ENCODE data around the gene HSPB1. TPM values are rescaled to one million over a fixed set of nuclear protein-coding genes. Genes with fewer than 3 reads are reported as not detected.
"Not testable (repeated sequence)": the region's sequence is repeated elsewhere in the genome, so short reads cannot be mapped to it uniquely, and the experiment has no call there.

The HSPB1 gene
- total RNA-seq, 1 experiment from 2014 or later = 202 TPM

- peaks cover 49% of the 10 kb centered on the region for H3K36me3 Mint-ChIP-seq
- no peaks in the 10 kb centered on the region for H3K9me3 Mint-ChIP-seq
- DNase-seq (ENCODE audit: low spot score) (no peak), ATAC-seq (no peak)
- H3K4me3 Mint-ChIP-seq = no peak overlapping the region
- POLR2A ChIA-PET = interaction anchor here (0.6 to 1.4 kb wide), 4 partner anchors 15 to 472 kb away, joined by 3 to 6 read pairs (median 4); partner anchors contain the start of gene YWHAG
- H3K27ac Mint-ChIP-seq = peak overlapping the region; percentile 52
- H3K27me3 Mint-ChIP-seq (ENCODE audit: low read depth) = no peaks in the 10 kb centered on the region
- H3K4me1 Mint-ChIP-seq = peaks cover 35% of the 10 kb centered on the region
- CTCF ChIA-PET = no interaction called here
- no peak for TF ChIP-seq ZNF671 (CRISPR knock-in tag; IDR thresholded peaks at IDR 0.05)
Observed at GRCh38 chr7:76333511-76334101, 31.1 kb downstream of the HSPB1 start.

- Mint-ChIP-seq H3K4me3 (no peak overlapping the region), H3K4me1 (peaks cover 36% of the 10 kb centered on the region), H3K27me3 (ENCODE audit: low read depth) (no peaks in the 10 kb centered on the region), H3K36me3 (peaks cover 41% of the 10 kb centered on the region), H3K9me3 (no peaks in the 10 kb centered on the region), H3K27ac (no peak overlapping the region)
- TF ChIP-seq GTF2I (CRISPR knock-in tag; conservative IDR thresholded peaks at IDR 0.05) (0 out of 2 replicates have a peak, but pooled peaks have one; percentile 16), ZNF121 (CRISPR knock-in tag; IDR thresholded peaks at IDR 0.05) (peak; percentile 88), CREM (CRISPR knock-in tag; IDR thresholded peaks at IDR 0.05) (no peak)
- DNase-seq (ENCODE audit: low spot score) (no peak), ATAC-seq (no peak)
- ChIA-PET POLR2A (interaction anchor here (0.6 to 1.1 kb wide), 2 partner anchors 25 to 473 kb away, joined by 3 to 4 read pairs; partner anchors contain the start of gene YWHAG), CTCF (no interaction called here)
Observed at GRCh38 chr7:76334320-76334967, 32.0 kb downstream of the HSPB1 start.

GRCh38 chr7:76335417-76335816 is 32.9 kb downstream of the HSPB1 start:
- not testable (repeated sequence) for H3K9me3 Mint-ChIP-seq; ATAC-seq; DNase-seq (ENCODE audit: low spot score); H3K4me3 Mint-ChIP-seq; H3K27me3 Mint-ChIP-seq (ENCODE audit: low read depth)
- POLR2A ChIA-PET = interaction anchor here (0.8 kb wide), 1 partner anchor 17 kb away, joined by 3 read pairs; no protein-coding TSS in a partner anchor
- peaks cover 43% of the 10 kb centered on the region for H3K36me3 Mint-ChIP-seq
- CTCF ChIA-PET = interaction anchor here (0.6 kb wide), 1 partner anchor 13 kb away, joined by 4 read pairs; no protein-coding TSS in a partner anchor
- peaks cover 39% of the 10 kb centered on the region for H3K4me1 Mint-ChIP-seq
- H3K27ac Mint-ChIP-seq = 0 out of 2 replicates have a peak overlapping the region, but pooled peaks have one; percentile 19

GRCh38 chr7:76336094-76336493 is 33.6 kb downstream of the HSPB1 start:
- Mint-ChIP-seq H3K4me1 (peaks cover 42% of the 10 kb centered on the region), H3K4me3 (no peak overlapping the region), H3K9me3 (no peaks in the 10 kb centered on the region), H3K27me3 (ENCODE audit: low read depth) (no peaks in the 10 kb centered on the region), H3K27ac (peak overlapping the region; percentile 85), H3K36me3 (peaks cover 43% of the 10 kb centered on the region)
- DNase-seq (ENCODE audit: low spot score) (no peak), ATAC-seq (no peak)
- CTCF ChIA-PET = interaction anchor here (0.6 to 1.5 kb wide), 2 partner anchors 12 to 22 kb away, joined by 4 read pairs; no protein-coding TSS in a partner anchor
- POLR2A ChIA-PET = no interaction called here
- TF ChIP-seq TCF7 (CRISPR knock-in tag; IDR thresholded peaks at IDR 0.05; ENCODE audit: low read depth) (no peak), NFE2L1 (CRISPR knock-in tag; IDR thresholded peaks at IDR 0.05) (no peak), ZBTB43 (CRISPR knock-in tag; IDR thresholded peaks at IDR 0.05) (no peak), RORB (CRISPR knock-in tag; IDR thresholded peaks at IDR 0.05) (no peak), FOXJ3 (CRISPR knock-in tag; IDR thresholded peaks at IDR 0.05; ENCODE audit: borderline replicate concordance) (no peak), NR1H2 (CRISPR knock-in tag; IDR thresholded peaks at IDR 0.05) (no peak), IRF2 (CRISPR knock-in tag; IDR thresholded peaks at IDR 0.05; ENCODE audit: borderline replicate concordance, low read depth) (no peak), NFATC4 (CRISPR knock-in tag; IDR thresholded peaks at IDR 0.05) (no peak), AR (CRISPR knock-in tag; IDR thresholded peaks at IDR 0.05) (no peak), SMAD3 (CRISPR knock-in tag; IDR thresholded peaks at IDR 0.05; ENCODE audit: borderline replicate concordance) (no peak), ATF2 (CRISPR knock-in tag; IDR thresholded peaks at IDR 0.05; ENCODE audit: borderline replicate concordance, low read depth) (no peak), ZNF532 (CRISPR knock-in tag; IDR thresholded peaks at IDR 0.05; ENCODE audit: borderline replicate concordance) (no peak)

All from WTC11 (cell line).